CD14-positive monocyte (primary cell): Measurements from ENCODE around the gene RPS6KA3. TPM values are rescaled to one million over a fixed set of nuclear protein-coding genes. Genes with fewer than 3 reads are reported as not detected.

Experiments used
- DNase-seq, 3 donors: peaks; one replicate each; pipeline ENCODE4 v3.0.0-alpha.2; 2011 to 2022
- H2AFZ ChIP-seq: 2 replicates; pipeline ENCODE4 v1.6.0; 2012; ENCODE audit warnings: mild to moderate bottlenecking, low read depth, low read length, inconsistent platforms; ENCODE audit not compliant: insufficient read depth, poor library complexity, severe bottlenecking
- H3K27ac ChIP-seq, 2 donors: 1 replicate in 1 of 2; 2 replicates in 1 of 2; pipeline ENCODE4 v1.5.1; 2012 to 2013; ENCODE audit warnings: low read length in 2 of 2, control low read depth in 1 of 2, inconsistent platforms in 1 of 2, low read depth in 1 of 2, mild to moderate bottlenecking in 1 of 2
- H3K27me3 ChIP-seq, 2 donors: one replicate each; pipeline versions ENCODE4 v1.6.0 to v1.6.1; 2011 to 2013; ENCODE audit warnings: low read length in 2 of 2; ENCODE audit not compliant: control insufficient read depth in 2 of 2, insufficient read depth in 2 of 2
- H3K36me3 ChIP-seq, 2 donors: replicated peaks in 1 of 2; 1 replicate in 1 of 2; 2 replicates in 1 of 2; pipeline versions ENCODE4 v1.5.1 to v1.6.1; 2012 to 2013; ENCODE audit warnings: low read length in 2 of 2, control low read depth in 1 of 2, inconsistent platforms in 1 of 2, mild to moderate bottlenecking in 1 of 2; ENCODE audit not compliant: insufficient read depth in 2 of 2, control insufficient read depth in 1 of 2
- H3K4me1 ChIP-seq, 2 donors: 1 replicate in 1 of 2; 2 replicates in 1 of 2; pipeline versions ENCODE4 v1.5.1 to v1.6.1; 2012 to 2013; ENCODE audit warnings: low read length in 2 of 2, control low read depth in 1 of 2, inconsistent platforms in 1 of 2, mild to moderate bottlenecking in 1 of 2, moderate library complexity in 1 of 2; ENCODE audit not compliant: insufficient read depth in 2 of 2, control insufficient read depth in 1 of 2
- H3K4me2 ChIP-seq: replicated peaks from 2 replicates; pipeline ENCODE3; 2012; ENCODE audit warnings: low read length, moderate library complexity, mild to moderate bottlenecking; ENCODE audit not compliant: poor library complexity, severe bottlenecking; ENCODE audit errors: extremely low read depth
- H3K4me3 ChIP-seq, 3 experiments: fragments of 200-600 bp in 1 of 3; sonication (generic) in 1 of 3; replicated peaks in 1 of 3; 1 replicate in 2 of 3; 2 replicates in 1 of 3; pipeline ENCODE4 v1.5.1; 2011 to 2013; ENCODE audit warnings: low read length in 3 of 3, mild to moderate bottlenecking in 3 of 3, control low read depth in 2 of 3, low read depth in 2 of 3, inconsistent platforms in 1 of 3, moderate library complexity in 1 of 3
- H3K79me2 ChIP-seq: 2 replicates; pipeline ENCODE4 v1.6.0; 2012; ENCODE audit warnings: mild to moderate bottlenecking, control low read depth, inconsistent platforms, low read length, moderate library complexity; ENCODE audit not compliant: insufficient read depth
- H3K9ac ChIP-seq: 2 replicates; pipeline ENCODE4 v1.6.0; 2017; ENCODE audit warnings: low read length, mild to moderate bottlenecking; ENCODE audit not compliant: insufficient read depth, poor library complexity, severe bottlenecking
- H3K9me3 ChIP-seq, 2 donors: replicated peaks in 1 of 2; 1 replicate in 1 of 2; 2 replicates in 1 of 2; pipeline versions ENCODE4 v1.5.1 to v1.6.1; 2012 to 2013; ENCODE audit warnings: low read length in 2 of 2, control low read depth in 1 of 2; ENCODE audit not compliant: control insufficient read depth in 1 of 2, insufficient read depth in 1 of 2
- H4K20me1 ChIP-seq: 2 replicates; pipeline ENCODE4 v1.6.0; 2012; ENCODE audit warnings: mild to moderate bottlenecking, low read length, control low read depth, moderate library complexity; ENCODE audit not compliant: insufficient read depth
- H3K27ac Mint-ChIP-seq, 7 donors: one replicate each; pipeline ENCODE4 v1.8.0; 2020; ENCODE audit warnings: mild to moderate bottlenecking in 7 of 7, mixed read lengths in 7 of 7, moderate library complexity in 6 of 7, inconsistent platforms in 2 of 7
- H3K27me3 Mint-ChIP-seq, 3 donors: one replicate each; pipeline ENCODE4 v1.8.0; 2021 to 2022; ENCODE audit warnings: low read depth in 3 of 3, mild to moderate bottlenecking in 3 of 3, mixed read lengths in 3 of 3, moderate library complexity in 3 of 3, inconsistent platforms in 1 of 3
- H3K36me3 Mint-ChIP-seq, 2 donors: one replicate each; pipeline ENCODE4 v1.8.0; 2020; ENCODE audit warnings: mixed read lengths in 2 of 2, inconsistent platforms in 1 of 2, mild to moderate bottlenecking in 1 of 2
- H3K4me1 Mint-ChIP-seq: one replicate; pipeline ENCODE4 v1.8.0; 2020; ENCODE audit warnings: mild to moderate bottlenecking, mixed read lengths
- H3K4me3 Mint-ChIP-seq, 2 donors: one replicate each; pipeline ENCODE4 v1.8.0; 2020; ENCODE audit warnings: mild to moderate bottlenecking in 2 of 2, mixed read lengths in 2 of 2, moderate library complexity in 1 of 2
- H3K9me3 Mint-ChIP-seq, 7 donors: one replicate each; pipeline ENCODE4 v1.8.0; 2020 to 2022; ENCODE audit warnings: mixed read lengths in 7 of 7, mild to moderate bottlenecking in 6 of 7, moderate library complexity in 6 of 7, inconsistent platforms in 2 of 7
- WGBS: methylation state at CpG from one replicate; pipeline ENCODE4 v1.1.5; 2013; ENCODE audit warnings: missing lambda C conversion rate; ENCODE audit not compliant: insufficient coverage; 5-methylcytosine and 5-hydroxymethylcytosine counted together
- intact Hi-C, 2 donors: fragments of 100-400 bp; cut with micrococcal nuclease; formaldehyde crosslinking; loops; one replicate each; pipeline versions ENCODE4 v1.15.0 to v1.15.1; 2023
- polyA plus RNA-seq, 3 donors: library from polyadenylated mRNA; depleted of rRNA in 1 of 3; unstranded in 2 of 3; stranded (reverse) in 1 of 3; fragments of 300-500 nt in 2 of 3; fragments of >200 nt in 1 of 3; fragmentation: Illumina TruSeq in 2 of 3; gene quantifications; 1 replicate in 2 of 3; 2 replicates in 1 of 3; pipeline ENCODE4 v1.2.3, GENCODE V29; 2012 to 2021
- TF ChIP-seq, protein P1 (sequence below): fragments of 200-600 bp; IDR thresholded peaks from one replicate; pipeline ENCODE4 v1.8.0; 2022; ENCODE audit warnings: antibody characterized with exemption, mild to moderate bottlenecking

Gene RPS6KA3
- polyA plus RNA-seq, 3 donors: 14.6 to 28.2 (median 21.6) TPM

DNA sequence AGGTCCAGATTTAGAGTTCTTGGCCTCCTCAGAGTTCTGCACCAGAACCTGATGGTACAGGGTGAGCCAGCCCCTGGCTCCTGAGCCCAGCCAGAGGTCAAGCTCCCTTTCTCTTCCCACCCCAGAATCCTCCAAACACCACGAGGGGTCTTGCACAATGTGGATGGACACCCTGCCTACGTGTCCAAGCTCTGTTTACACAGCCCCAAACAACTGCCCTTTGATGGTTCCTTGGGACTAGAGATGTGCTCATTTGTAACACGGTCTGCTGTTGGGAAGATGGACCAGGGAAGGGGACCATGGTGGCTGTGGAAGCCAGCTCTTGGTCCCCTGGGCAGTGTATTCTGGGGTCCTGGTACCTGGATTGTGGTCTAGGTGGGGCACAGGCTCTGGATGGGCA, 40.0 kb upstream of the RPS6KA3 start:
- Histone ChIP-seq H3K4me2 (no peak overlapping the region), H3K4me3 (no peak overlapping the region), H3K27me3 (no peaks in the 10 kb centered on the region), H3K27ac (no peak overlapping the region), H3K9ac (no peak overlapping the region), H3K4me1 (peaks cover 7 to 8% of the 10 kb centered on the region in 2 donors), H3K36me3 (no peaks in the 10 kb centered on the region), H3K79me2 (no peaks in the 10 kb centered on the region), H4K20me1 (no peaks in the 10 kb centered on the region), H3K9me3 (no peaks in the 10 kb centered on the region), H2AFZ (no peak overlapping the region)
- no peak overlapping the region for H3K4me3 Mint-ChIP-seq
- DNase-seq: no peak
- H3K4me1 Mint-ChIP-seq: peaks cover 16% of the 10 kb centered on the region
- no CpG with 5 or more reads among the region's 3 CpGs for WGBS
- TF ChIP-seq, protein P1, sequence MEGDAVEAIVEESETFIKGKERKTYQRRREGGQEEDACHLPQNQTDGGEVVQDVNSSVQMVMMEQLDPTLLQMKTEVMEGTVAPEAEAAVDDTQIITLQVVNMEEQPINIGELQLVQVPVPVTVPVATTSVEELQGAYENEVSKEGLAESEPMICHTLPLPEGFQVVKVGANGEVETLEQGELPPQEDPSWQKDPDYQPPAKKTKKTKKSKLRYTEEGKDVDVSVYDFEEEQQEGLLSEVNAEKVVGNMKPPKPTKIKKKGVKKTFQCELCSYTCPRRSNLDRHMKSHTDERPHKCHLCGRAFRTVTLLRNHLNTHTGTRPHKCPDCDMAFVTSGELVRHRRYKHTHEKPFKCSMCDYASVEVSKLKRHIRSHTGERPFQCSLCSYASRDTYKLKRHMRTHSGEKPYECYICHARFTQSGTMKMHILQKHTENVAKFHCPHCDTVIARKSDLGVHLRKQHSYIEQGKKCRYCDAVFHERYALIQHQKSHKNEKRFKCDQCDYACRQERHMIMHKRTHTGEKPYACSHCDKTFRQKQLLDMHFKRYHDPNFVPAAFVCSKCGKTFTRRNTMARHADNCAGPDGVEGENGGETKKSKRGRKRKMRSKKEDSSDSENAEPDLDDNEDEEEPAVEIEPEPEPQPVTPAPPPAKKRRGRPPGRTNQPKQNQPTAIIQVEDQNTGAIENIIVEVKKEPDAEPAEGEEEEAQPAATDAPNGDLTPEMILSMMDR: no peak
- no peaks in the 10 kb centered on the region for H3K36me3 Mint-ChIP-seq
- H3K9me3 Mint-ChIP-seq: no peaks in the 10 kb centered on the region
- intact Hi-C loops: no loop called here
- no peak overlapping the region for H3K27ac Mint-ChIP-seq
- peaks cover 0 to 2% (median 0%) of the 10 kb centered on the region in 3 donors for H3K27me3 Mint-ChIP-seq

DNA sequence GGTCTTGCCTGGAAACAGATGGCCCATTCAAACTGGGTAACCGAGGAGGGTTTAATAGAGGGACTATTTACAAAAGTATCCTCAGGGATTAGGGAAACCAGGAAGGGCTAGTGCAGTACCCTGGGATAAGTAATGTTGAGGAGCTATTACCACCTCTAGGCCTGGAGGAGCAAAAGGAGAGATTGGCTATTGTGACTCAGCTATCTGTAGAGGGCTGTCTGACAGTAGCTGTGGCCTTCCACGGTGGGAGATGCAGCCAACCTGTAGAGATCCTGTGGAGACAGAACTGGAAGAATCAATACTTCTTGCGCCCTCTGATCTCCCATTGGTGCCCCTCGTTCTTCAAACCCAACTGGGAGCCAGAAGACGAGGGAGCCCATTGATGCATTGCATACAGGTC, 34.1 kb upstream of the RPS6KA3 start:
- Histone ChIP-seq H3K36me3 (no peaks in the 10 kb centered on the region), H4K20me1 (no peaks in the 10 kb centered on the region), H3K9ac (no peak overlapping the region), H3K27me3 (peaks cover 0 to 4% of the 10 kb centered on the region in 2 donors), H3K4me2 (no peak overlapping the region), H3K9me3 (no peaks in the 10 kb centered on the region), H2AFZ (no peak overlapping the region), H3K79me2 (no peaks in the 10 kb centered on the region), H3K27ac (no peak overlapping the region), H3K4me3 (no peak overlapping the region), H3K4me1 (no peaks in the 10 kb centered on the region)
- Mint-ChIP-seq H3K4me3 (no peak overlapping the region), H3K27me3 (peaks cover 0 to 5% (median 4%) of the 10 kb centered on the region in 3 donors), H3K27ac (no peak overlapping the region), H3K9me3 (peaks cover 0 to 1% (median 0%) of the 10 kb centered on the region in 7 donors), H3K36me3 (no peaks in the 10 kb centered on the region), H3K4me1 (peaks cover 8% of the 10 kb centered on the region)
- no peak for DNase-seq
- TF ChIP-seq, protein P1: no peak
- intact Hi-C loops: no loop called here
- no CpG with 5 or more reads among the region's 5 CpGs for WGBS
